ENCODE measurements around the gene ANKRD52.
A peak's percentile ranks its signal among the peaks of the same experiment; 100 is the strongest.

Gene ANKRD52

DNA sequence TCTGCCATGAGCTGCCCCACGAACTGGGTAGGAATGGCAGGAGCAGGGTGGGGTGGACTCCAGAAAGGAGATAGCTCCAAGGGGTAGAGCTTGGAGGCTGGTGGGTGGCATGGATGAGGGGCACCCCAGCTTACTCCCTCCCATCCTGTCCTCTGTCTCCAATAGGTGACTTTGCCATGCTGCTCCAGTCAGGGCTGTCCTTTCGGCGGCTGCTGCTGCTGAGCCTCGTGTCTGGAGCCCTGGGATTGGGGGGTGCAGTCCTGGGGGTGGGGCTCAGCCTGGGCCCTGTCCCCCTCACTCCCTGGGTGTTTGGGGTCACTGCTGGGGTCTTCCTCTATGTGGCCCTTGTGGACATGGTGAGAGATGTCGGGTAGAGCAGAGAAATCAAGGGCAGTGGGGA lies 21.2 kb downstream of the ANKRD52 start:
- DNase-seq = no peak

DNA sequence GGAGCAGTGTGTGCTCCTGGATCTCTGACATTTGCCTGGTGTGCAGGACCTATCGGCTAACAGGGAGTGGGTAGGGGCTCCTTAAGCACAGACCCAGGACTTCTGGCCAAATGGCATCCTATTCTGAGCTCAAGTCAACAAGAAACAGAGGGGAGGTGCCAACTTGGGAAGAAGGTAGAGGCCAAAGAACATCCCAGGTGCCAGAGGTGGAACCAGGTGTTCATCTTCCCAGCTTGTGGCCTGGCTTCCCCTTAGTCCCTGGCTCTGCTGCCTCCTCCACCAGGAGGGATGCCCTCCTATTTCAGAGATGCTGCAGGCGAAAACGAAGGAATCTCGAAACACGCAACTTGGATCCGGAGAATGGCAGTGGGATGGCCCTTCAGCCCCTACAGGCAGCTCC lies 22.1 kb downstream of the ANKRD52 start:
- no peak for DNase-seq

DNA sequence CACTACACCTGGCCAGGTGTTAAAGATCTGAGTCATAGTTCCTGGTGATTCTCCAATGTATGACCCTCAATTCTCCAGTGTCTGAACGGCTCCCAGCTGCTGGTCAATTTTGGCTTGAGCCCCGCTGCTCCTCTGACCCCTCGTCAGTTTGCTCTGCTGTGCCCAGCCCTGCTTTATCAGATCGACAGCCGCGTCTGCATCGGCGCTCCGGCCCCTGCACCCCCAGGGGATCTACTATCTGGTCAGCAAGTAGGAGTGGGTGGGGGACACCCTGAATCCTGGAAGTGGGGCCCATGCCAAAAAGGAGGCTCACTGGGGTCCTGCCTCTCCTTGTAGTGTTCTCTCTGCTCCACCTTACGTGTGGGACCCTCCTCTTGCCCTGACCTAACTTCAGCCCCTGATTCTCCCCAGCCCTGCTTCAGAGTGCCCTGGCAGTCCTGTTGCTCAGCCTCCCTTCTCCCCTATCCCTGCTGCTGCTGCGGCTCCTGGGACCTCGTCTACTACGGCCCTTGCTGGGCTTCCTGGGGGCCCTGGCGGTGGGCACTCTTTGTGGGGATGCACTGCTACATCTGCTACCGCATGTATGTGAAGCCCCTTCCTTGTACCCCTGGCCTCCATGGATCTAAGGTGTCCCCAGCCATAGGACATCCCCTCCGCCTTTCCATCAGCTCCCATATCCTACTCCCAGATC lies 23.3 kb downstream of the ANKRD52 start:
- no peak for DNase-seq

DNA sequence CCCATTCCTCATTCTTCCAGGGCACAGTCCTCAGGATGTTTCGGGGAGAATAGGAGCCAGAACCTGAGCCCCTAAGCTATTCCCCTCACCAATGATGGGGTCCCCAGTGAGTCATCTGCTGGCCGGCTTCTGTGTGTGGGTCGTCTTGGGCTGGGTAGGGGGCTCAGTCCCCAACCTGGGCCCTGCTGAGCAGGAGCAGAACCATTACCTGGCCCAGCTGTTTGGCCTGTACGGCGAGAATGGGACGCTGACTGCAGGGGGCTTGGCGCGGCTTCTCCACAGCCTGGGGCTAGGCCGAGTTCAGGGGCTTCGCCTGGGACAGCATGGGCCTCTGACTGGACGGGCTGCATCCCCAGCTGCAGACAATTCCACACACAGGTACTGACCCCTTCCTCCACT lies 27.0 kb downstream of the ANKRD52 start:
- DNase-seq = no peak

DNA sequence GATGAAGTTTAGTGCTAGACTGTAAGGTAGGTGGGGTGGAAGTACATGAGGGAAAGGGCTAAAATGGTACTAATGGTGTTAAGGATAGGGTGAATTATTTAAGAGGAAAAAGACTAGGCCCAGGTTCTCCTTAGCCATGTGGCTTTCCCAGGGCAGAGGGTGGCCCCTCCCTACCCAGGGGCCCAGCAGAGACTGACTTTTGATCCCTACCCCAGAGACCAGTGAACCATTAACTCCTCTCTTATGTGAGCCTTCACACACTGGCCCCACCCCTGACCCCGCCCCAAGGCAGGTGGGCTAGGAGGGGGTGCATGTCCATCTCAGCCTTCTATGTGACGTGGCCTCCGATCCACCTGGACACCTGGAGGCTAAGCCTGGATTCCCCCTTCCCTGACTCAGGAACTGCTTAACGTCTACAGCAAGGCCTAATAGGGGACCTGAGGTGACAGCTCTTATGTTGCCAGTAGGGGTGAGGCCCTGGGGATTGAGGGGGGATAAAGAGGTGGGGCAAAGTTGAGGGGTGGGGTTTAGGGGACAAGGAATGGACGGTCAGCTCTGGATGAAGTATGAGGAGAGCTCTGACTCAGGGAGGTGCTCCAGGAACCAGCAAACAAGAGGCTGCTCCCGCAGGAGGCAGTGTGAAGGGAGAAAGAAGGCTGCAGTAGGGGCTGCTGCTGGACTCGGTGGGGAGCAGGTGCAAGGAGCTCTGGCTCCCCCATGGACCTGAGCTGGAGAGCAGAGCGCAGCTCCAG lies 27.6 kb downstream of the ANKRD52 start:
- no peak for DNase-seq

DNA sequence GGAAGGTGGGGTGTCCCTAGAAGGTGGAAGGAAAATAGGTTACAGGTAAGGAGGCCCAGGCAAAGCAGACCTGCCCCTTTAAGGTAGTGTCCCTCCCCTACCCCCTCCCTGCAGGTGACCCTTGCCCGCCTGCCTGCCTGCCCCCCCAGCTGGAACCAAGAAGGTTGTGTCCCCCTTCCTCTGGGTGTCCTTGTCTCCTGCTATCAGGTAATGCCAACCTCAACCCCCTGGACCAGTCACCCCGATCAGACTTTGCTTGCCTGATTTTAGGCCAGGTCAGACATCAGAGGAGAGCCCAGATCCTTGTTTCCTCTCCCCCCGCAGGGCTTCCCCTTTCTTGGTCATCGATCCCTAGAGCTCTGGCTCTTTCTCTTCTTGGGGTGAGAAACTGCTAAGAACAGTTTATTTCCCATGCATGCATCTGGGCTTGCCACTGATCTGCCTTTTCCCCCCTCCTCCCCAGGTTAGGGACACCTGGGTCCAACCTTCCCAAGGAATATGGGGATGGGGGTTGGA lies 28.2 kb downstream of the ANKRD52 start, which contains the start of gene SLC39A5:
SLC39A5 (plus strand) TSS at position 136 of the 516 bp plus-strand sequence. CDS start 1,224 bp downstream, outside the sequence.
- no peak for DNase-seq

DNA sequence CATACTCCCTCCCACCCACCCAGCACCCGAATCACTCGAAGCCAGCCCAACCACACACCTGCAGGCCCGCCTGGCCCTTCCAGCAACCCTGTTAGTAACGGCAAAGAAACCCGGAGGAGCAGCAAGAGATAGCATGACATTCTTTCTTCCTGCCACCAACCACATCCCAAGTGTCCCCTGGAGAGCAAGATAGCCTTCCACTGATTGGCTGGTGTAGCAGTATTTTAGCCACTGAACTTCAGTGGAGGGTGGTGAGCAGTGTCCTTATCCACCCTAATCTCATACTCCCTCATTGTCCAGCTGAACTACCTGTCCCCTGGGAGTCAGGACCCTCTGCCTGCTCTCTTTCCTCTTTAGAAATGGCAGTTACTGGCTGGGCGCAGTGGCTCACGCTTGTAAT lies 29.1 kb downstream of the ANKRD52 start:
- DNase-seq = no peak

DNA sequence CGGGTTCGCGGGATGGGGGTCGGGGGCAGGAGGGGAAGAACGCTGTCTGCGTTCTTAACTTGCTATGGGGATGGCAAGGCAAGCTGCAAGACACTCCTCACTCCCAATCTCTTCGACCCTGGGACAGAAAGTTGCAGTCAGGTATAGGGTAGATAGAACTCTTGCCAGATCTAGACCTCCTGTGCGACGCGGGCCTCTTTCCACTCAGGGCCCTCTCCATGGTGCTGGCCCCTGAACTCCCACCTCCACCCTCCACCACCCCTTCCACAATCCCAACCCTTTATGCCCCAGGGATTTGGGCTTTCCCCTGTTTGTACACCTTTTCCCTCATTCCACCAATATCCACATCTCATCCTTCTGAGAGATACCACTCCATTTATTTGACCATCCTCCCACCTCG lies 33.2 kb downstream of the ANKRD52 start:
- no peak for DNase-seq

DNA sequence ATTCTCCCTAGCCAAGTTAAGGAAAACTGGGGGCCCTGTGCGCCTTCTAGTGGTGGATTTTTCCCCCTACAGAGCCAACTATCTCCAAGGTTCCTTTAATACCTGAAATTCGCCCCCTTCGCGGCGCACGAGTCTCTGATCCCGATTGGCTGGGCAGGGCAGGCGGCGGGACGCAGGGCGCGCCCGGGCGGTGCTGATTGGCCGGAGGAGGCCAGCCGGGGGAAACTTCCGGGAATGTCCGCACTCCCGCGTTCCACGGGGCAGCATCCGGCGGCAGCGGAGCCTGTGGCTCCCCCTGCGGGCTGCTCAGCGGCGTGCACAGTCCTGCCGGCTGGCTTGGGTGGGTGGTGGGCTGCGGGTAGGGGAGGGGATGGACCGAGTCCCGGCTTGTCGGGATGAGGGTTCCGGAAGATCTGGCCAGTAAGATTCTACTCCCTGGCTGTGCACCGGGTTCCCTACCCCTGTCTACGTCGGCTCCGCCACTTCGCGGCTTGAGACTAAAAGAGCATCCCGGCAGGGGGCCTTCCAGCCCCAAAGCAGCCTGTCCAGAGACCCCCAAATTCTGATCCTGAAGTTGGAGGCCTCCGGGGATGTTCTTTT lies 34.0 kb downstream of the ANKRD52 start, which contains the start of gene NABP2:
NABP2 (plus strand) TSS at position 241 of the 600 bp plus-strand sequence. CDS start 515 bp downstream, outside the sequence.
- DNase-seq = peak; percentile 98

DNA sequence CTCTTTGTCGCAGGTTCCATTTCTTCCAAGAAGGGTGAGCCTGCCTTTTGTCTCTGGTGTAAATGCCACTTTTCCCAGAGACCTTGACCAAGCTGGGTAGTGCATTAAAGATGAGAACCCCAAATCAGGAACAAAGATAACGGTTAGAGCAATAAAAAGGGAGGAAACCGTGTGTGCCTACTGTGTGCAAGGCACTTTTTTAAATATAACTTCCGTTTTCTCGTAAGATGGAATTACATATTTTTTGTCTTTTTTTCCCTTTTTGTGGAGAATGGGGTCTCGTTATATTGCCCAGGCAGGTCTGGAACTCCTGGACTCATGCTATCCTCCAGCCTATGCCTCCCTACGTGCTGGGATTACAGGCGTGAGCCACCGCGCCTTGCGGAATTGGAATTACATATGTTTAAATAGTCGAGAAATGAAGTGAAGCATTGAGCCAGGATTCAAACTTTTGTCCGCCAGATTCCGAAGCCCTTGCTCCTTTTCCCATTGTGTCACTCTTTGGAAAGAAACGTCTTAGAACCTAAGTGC lies 34.5 kb downstream of the ANKRD52 start:
- no peak for DNase-seq

DNA sequence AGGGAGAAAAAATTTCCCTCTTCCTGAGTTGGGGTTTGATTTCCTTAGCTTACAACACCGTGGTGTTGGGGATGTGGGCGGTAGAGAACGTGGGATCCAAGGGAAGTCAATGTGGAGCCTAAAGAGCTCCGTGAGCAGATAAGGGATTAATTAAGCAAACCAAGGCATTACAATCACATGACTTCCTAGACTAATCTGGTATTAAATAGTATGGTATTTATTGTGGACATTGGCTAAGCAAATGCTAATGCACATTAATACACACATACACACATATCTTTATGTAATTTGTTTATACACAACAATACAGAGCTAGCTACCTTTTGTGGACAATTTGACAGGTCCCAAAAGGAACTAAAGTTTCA lies 35.7 kb downstream of the ANKRD52 start:
- no peak for DNase-seq

DNA sequence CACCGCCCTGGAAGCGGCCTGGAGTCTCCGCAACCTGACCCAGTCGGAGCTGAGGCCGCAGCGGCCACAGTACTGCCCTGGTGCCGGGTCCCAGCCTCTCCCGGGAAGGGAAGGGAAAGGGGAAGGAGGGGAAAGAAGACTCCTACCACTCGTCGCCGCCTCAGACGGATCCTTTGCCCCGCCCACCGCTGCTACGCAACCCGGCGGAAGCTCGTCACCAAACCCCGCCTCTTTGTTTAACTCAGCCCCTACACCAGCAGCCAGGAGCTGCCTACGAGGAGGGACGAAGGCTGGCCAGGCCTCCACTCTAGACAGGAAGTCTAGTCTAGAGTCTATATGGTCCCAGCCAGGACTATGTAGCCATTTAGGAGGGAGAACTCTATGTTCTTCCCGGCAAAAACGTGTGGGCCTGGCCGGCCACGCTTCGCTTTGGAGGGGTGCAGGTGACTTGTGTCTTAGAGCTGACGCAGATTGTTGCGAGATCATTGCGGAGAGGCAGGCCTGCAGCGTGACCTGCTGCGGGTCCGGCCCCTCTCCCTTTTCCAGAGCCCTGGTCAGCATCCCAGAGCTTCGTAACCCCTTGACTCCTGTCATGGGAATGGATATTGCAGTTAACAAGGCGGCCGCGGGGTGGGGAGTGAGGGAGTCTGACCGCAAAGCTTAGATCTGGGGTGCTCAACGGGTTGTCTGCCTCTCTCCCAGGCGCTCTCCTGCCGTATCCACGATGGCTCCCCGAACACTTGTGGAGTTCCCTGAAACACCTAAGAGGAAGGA lies 36.2 kb downstream of the ANKRD52 start, which contains the start of gene RNF41:
RNF41 (minus strand) TSS at position 166 of the 774 bp plus-strand sequence. CDS start 7,875 bp downstream, outside the sequence.
- DNase-seq = peak; percentile 94

DNA sequence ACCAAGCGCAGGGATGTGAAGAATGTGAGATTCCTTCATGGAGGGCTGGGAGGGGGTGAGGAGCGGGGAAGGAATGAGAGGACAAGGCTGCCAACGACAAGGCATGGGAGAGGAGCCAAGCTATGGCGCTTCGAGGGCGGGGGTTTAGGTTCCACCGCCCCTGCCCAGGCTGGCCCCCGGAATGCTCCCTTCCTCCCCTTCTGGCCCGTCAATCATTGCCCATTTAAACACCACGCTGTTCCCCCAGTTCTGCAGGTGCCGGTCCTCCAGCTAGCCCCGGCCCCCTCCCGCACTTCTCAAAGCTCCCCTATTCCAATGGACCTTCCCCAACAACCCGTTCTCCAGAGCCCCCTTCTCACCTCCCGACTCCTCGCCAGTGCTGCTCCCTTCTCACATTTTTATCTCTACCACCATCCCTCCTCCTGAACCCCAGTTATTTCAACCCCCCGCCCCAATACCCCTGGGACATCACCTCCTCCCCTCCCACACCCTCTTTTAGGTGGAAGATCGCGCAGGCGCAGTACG lies 36.9 kb downstream of the ANKRD52 start:
- DNase-seq = no peak

DNA sequence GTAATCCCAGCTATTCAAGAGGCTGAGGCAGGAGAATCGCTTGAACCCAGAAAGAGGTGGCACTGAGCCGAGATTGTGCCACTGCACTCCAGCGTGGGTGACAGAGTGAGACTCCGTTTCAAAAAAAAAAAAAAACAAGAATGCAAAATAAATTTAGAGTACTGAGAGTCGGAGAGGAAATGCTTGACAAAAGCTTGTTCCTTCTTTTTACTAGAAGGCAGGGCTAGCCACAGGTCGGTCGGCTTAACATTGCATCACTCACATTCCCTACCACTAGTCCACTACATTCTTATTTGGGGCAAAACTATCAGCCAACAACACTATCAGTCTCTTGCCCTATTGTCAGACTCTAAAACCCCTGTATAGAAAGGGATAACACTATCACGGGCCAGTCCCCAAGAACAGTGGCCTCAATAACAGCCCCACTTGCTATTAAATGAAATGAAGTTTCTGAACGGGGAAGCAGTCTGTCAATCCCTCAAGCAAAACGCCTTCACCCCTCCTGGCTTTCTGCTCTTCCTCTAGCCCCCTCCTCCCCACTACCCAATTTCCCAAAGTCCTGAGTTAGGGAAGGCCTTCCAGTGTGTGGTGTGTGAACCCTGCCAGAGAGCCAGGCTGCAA lies 37.5 kb downstream of the ANKRD52 start:
- no peak for DNase-seq

DNA sequence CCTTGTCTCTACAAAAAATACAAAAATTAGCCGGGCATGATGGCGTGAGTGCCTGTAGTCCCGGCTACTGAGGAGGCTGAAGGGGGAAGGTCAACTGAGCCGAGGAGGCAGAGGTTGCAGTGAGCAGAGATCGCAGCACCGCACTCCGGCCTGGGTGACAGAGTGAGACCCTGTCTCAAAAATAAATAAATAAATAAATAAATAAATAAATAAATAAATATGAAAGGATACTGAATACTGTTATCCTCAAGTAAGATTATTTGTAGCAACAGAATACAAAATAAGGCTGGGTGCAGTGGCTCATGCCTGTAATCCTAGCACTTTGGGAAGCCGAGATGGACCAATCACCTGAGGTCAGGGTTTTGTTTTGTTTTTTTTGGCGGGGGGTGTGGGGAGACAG lies 38.3 kb downstream of the ANKRD52 start:
- DNase-seq = no peak

DNA sequence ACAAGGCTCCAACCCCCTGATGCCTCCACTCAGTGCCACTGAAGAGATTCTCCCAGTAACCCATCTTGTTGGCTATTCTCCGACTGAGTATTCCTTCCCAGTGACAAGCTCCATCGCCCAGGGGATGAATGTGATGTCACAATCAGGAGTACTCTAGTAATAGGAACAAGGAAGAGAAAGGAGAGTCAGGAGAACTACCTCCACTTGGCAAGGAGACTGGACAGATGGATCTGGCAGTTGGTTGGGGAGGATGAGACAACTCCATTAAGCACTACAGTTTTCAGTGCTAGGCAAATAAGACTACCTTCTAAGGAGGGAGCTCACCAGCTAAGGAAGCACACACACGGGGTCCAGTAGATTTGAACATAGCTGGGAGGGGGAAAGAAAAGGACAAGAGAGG lies 41.7 kb downstream of the ANKRD52 start:
- DNase-seq = no peak

DNA sequence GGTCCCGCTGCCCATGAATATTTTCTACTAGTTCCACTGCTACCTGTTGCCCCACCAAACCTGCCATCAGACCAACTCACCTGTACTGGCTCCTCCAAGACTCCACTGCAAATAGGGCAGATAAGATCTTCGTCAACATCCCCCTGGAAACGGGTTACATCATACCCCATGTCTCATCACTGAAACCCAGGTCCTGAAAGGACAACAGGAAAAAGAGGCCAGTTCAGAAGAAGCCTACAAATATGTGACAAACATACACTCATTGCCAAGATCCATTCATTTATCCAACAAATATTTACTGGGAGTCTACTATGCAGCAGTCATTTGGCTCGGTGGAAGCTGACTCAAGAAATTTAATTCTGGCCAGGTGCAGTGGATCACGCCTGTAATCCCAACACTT lies 44.3 kb downstream of the ANKRD52 start:
- no peak for DNase-seq

DNA sequence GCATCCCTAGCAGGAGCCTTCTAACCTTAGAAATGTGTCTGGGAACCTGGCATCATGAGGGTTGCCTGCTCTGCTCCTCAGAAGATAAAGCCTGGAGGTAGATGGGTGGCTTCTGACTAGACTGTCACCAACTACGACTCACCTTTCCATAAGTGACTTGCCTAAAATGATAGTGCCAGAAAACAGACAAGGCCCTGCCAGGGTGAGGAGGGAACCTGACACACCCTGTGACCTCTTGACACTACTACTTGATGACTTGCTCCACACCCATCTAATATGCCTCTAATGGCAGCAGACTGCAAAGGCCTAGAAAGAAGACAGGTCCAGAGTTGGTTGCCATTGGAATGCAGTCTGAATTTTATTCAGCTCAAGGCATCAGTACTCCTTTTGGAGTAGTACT lies 45.8 kb downstream of the ANKRD52 start:
- DNase-seq = no peak

DNA sequence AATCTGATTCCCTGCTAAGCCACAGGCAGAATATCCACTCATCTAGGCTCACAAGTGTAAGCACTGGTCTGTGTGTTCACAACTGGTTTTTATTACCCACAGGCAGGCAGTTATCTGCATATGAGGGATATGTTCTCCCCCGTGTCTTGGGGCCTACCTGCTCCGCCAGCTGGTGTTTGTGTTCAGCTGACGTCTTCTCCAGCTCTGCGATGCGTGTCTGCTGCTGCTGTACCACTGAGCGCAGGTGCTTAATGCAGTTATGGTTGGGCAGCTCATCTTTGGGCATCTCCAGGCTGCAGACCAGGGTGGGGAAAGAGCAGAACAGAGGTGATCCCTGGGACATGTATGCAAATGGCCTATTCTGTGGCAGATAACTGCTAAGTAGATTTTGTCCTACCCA lies 50.2 kb downstream of the ANKRD52 start:
- DNase-seq = no peak

DNA sequence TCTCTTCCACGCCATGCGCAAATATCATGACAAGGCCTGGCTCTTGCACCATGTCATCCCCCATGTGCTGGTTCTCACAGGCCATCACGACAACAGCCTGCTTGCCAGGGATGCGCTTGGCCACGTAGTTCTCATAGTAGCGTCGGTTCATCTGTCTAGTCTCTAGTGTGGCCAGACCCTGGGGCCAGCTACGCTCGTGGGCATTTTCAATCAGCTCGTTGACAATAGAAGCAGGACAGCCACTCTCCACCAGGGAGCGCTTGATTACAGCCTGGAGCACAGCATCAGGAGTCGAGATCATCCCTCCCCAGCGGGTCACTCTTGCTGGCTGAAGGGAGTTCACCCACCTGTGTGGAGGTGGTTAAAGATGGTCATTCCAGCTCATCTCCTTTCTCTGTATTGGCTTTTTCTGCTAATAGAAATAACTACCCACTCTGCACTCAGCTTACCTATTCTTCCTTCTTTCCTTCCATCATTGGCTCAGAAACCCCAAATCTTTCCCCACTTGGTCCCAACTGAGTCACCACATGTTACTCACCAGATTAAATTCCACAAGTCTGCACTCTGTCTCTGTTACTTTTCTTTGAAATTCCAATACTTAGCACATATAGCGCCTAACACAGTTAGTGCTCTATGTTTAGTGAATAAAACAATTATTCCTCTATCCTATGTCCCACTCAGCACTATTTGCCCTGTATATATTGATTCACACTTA lies 51.6 kb downstream of the ANKRD52 start:
- DNase-seq = no peak

DNA sequence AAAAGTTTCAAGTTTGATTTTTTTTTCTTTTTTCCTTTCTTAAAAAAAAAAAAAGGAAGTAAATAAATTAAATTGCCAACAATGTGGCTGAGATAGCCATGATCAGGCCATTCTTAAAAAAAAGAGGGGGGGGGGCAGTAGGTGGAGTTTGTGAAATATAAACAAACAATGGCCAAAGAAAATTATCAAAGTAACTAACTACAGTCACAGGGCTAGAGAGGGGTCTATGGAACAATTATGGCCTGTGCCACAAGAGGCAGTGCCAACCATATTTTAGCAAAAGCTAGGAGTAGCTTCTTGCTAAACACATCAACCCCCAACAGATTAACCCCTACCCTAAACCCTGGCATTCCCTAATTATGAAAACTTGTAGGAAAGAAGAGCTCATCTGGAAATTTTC lies 52.7 kb downstream of the ANKRD52 start:
- no peak for DNase-seq
